ENCODE results near the gene CPSF7. TPM values are rescaled to one million over a fixed set of nuclear protein-coding genes. Genes with fewer than 3 reads are reported as not detected.

CPSF7 gene
- total RNA-seq, 3 donors from 2014 or later, result 40.6 to 62.5 (median 46.2) TPM

- no peaks in the 10 kb centered on the region for H3K27me3 ChIP-seq
- no peak for DNase-seq (ENCODE audit: low spot score in 2 of 2)
- H3K4me3 ChIP-seq, result no peak overlapping the region
- intact Hi-C loops (cut with DNase I; ENCODE audit: low total_unique reads), result no loop called here
- no peak overlapping the region for H3K27ac ChIP-seq
- TF ChIP-seq POLR2AphosphoS5 (IDR thresholded peaks at IDR 0.05), result no peak
- TF ChIP-seq, protein P1, sequence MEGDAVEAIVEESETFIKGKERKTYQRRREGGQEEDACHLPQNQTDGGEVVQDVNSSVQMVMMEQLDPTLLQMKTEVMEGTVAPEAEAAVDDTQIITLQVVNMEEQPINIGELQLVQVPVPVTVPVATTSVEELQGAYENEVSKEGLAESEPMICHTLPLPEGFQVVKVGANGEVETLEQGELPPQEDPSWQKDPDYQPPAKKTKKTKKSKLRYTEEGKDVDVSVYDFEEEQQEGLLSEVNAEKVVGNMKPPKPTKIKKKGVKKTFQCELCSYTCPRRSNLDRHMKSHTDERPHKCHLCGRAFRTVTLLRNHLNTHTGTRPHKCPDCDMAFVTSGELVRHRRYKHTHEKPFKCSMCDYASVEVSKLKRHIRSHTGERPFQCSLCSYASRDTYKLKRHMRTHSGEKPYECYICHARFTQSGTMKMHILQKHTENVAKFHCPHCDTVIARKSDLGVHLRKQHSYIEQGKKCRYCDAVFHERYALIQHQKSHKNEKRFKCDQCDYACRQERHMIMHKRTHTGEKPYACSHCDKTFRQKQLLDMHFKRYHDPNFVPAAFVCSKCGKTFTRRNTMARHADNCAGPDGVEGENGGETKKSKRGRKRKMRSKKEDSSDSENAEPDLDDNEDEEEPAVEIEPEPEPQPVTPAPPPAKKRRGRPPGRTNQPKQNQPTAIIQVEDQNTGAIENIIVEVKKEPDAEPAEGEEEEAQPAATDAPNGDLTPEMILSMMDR (IDR thresholded peaks at IDR 0.05), result no peak
- TF ChIP-seq POLR2A (IDR thresholded peaks at IDR 0.05), result no peak
- no peaks in the 10 kb centered on the region for H3K9me3 ChIP-seq
- H3K36me3 ChIP-seq, result no peaks in the 10 kb centered on the region
- peaks cover 0 to under 1% of the 10 kb centered on the region in 2 donors for H3K4me1 ChIP-seq
Observed at GRCh38 chr11:61357894-61358239, 71.9 kb downstream of the CPSF7 start.

GRCh38 chr11:61357233-61357893 is 72.4 kb downstream of the CPSF7 start:
- Histone ChIP-seq H3K27me3 (no peaks in the 10 kb centered on the region), H3K4me3 (no peak overlapping the region), H3K9me3 (no peaks in the 10 kb centered on the region), H3K27ac (no peak overlapping the region), H3K36me3 (no peaks in the 10 kb centered on the region), H3K4me1 (no peaks in the 10 kb centered on the region)
- intact Hi-C loops (cut with DNase I; ENCODE audit: low total_unique reads), result no loop called here
- DNase-seq (ENCODE audit: low spot score in 2 of 2), result no peak
- TF ChIP-seq POLR2AphosphoS5 (IDR thresholded peaks at IDR 0.05), result no peak
- no peak for TF ChIP-seq POLR2A (IDR thresholded peaks at IDR 0.05)
- TF ChIP-seq, protein P1 (IDR thresholded peaks at IDR 0.05), result no peak

DNA sequence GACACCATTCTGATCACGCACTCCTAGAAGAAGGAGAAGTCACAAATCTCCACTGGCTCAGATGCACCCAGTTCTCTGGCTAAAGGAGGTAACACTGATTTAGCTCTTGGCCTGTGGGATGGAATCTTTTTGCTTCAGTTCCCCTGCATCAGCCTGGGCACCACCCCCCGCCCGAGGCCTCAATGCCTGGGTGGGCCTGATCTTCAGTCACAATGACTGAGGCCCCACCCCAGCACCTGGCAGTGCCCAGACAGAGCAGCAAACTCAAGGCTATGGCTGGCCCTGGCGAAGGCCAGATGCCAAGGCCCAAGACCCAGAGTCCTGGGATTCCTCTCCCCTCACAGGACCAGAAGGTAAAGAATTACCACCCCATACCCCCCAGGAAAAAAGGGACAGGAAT is 73.1 kb downstream of the CPSF7 start:
- no peaks in the 10 kb centered on the region for H3K9me3 ChIP-seq
- intact Hi-C loops (cut with DNase I; ENCODE audit: low total_unique reads), result no loop called here
- H3K4me1 ChIP-seq, result no peaks in the 10 kb centered on the region
- H3K4me3 ChIP-seq, result no peak overlapping the region
- TF ChIP-seq, protein P1 (IDR thresholded peaks at IDR 0.05), result no peak
- no peak for TF ChIP-seq POLR2AphosphoS5 (IDR thresholded peaks at IDR 0.05)
- TF ChIP-seq POLR2A (IDR thresholded peaks at IDR 0.05), result no peak
- H3K27ac ChIP-seq, result no peak overlapping the region
- H3K36me3 ChIP-seq, result no peaks in the 10 kb centered on the region
- DNase-seq (ENCODE audit: low spot score in 2 of 2), result no peak
- no peaks in the 10 kb centered on the region for H3K27me3 ChIP-seq

DNA sequence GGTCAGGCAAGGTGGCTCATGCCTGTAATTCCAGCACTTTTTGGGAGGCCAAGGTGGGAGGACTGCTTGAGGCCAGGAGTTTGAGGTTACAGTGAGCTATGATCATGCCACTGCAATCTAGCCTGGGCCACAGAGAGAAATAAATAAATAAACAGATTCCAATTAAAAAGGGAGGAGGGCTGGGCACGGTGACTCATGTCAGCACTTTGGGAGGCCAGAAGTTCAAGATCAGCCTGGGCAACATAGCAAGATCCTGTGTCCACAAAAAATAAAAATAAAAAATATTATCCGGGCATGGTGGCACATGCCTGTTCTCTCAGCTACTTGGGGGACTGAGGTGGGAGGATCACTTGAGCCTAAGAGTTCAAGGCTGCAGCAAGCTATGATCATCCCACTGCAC is 75.6 kb downstream of the CPSF7 start:
- Histone ChIP-seq H3K27me3 (no peaks in the 10 kb centered on the region), H3K4me1 (no peaks in the 10 kb centered on the region), H3K4me3 (no peak overlapping the region), H3K27ac (no peak overlapping the region), H3K36me3 (no peaks in the 10 kb centered on the region), H3K9me3 (no peaks in the 10 kb centered on the region)
- TF ChIP-seq POLR2AphosphoS5 (IDR thresholded peaks at IDR 0.05) (no peak), POLR2A (IDR thresholded peaks at IDR 0.05) (no peak)
- TF ChIP-seq, protein P1 (IDR thresholded peaks at IDR 0.05), result no peak
- intact Hi-C loops (cut with DNase I; ENCODE audit: low total_unique reads), result no loop called here
- DNase-seq (ENCODE audit: low spot score in 2 of 2), result no peak

DNA sequence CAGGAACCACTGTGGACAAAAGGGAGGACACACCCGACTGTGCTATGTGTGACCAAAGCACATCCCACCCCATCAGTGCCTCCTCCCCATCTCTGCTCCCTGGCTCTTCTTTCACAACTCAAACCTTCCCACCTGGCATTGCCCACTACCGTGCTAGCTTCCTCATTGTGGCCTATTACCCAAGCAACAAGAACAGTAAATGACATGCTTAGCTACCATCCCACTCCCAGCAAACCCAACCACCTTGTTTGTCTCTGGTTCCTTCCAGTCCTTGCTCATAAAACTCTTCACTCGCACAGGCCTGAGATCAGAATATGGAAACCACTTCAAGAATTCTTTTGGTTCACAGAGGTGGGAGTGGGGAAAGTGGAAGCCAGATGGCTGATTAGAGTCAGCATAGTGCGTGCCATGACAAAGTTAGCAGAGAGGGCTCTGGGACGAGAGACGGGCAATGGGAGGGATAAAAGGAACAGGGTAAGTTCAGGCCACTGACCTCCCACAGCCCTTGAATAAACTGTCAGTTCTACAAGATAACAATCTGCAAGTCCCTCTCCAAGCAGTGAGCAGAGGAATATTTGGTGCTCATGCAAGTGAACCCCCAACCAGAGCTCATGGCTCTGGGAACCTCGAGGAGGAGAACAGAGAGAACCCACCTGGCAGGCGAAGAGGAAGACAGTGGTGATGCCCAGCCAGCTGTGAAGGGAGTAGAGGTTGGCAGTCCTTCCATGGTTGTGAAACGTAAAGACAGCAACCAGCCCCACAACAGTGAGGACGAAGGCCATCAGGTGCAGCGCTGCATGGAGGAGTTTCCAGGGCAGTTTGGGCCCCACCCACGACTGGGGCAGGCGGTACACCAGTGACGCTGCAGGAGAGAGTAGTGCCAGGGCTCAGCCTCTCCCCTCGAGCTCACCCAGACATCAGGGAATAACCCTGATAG is 76.4 kb downstream of the CPSF7 start:
- H3K27me3 ChIP-seq, result no peaks in the 10 kb centered on the region
- H3K27ac ChIP-seq, result no peak overlapping the region
- DNase-seq (ENCODE audit: low spot score in 2 of 2), result no peak
- no peak overlapping the region for H3K4me3 ChIP-seq
- intact Hi-C loops (cut with DNase I; ENCODE audit: low total_unique reads), result no loop called here
- no peaks in the 10 kb centered on the region for H3K36me3 ChIP-seq
- no peaks in the 10 kb centered on the region for H3K9me3 ChIP-seq
- TF ChIP-seq, protein P1 (IDR thresholded peaks at IDR 0.05), result no peak
- TF ChIP-seq POLR2AphosphoS5 (IDR thresholded peaks at IDR 0.05) (no peak), POLR2A (IDR thresholded peaks at IDR 0.05) (no peak)
- H3K4me1 ChIP-seq, result no peaks in the 10 kb centered on the region
